DND-41 (cell line): ENCODE measurements around the gene ANKRD12.

Experiments
- ATAC-seq: fragments of 200-7000 bp; cut with Tn5 transposase; 3 replicates; pipeline ENCODE4 v1.9.1; 2021; ENCODE audit warnings: low read depth; ENCODE audit not compliant: insufficient read depth
- DNase-seq: peaks from one replicate; pipeline ENCODE4 v3.0.0-alpha.2; 2020
- H2AFZ ChIP-seq: 2 replicates; pipeline ENCODE4 v1.6.0; 2012; ENCODE audit warnings: low read depth, low read length
- H3K27ac ChIP-seq: 2 replicates; pipeline ENCODE4 v1.5.1; 2012; ENCODE audit warnings: low read length, inconsistent platforms
- H3K27me3 ChIP-seq: fragments of 200-600 bp; sonication (generic); 2 replicates; pipeline ENCODE4 v1.6.0; 2012; ENCODE audit warnings: low read length, mild to moderate bottlenecking, inconsistent platforms; ENCODE audit not compliant: insufficient read depth, poor library complexity
- H3K36me3 ChIP-seq: 2 replicates; pipeline ENCODE4 v1.5.1; 2012; ENCODE audit warnings: low read length, inconsistent platforms; ENCODE audit not compliant: insufficient read depth
- H3K4me1 ChIP-seq: 2 replicates; pipeline ENCODE4 v1.5.1; 2012; ENCODE audit warnings: mild to moderate bottlenecking, low read length; ENCODE audit not compliant: insufficient read depth
- H3K4me2 ChIP-seq: 2 replicates; pipeline ENCODE4 v1.6.0; 2012; ENCODE audit warnings: mild to moderate bottlenecking, moderate library complexity, low read length, inconsistent platforms; ENCODE audit not compliant: insufficient read depth
- H3K4me3 ChIP-seq, 2 experiments: fragments of 200-600 bp in 1 of 2; shearing (Covaris generic) in 1 of 2; 2 replicates each; pipeline ENCODE4 v1.5.1; 2012 to 2016; ENCODE audit warnings: inconsistent platforms in 2 of 2, low read length in 2 of 2, mild to moderate bottlenecking in 2 of 2, low read depth in 1 of 2, moderate library complexity in 1 of 2
- H3K79me2 ChIP-seq: 2 replicates; pipeline ENCODE4 v1.6.0; 2012; ENCODE audit warnings: low read length, inconsistent platforms; ENCODE audit not compliant: insufficient read depth
- H3K9ac ChIP-seq: 2 replicates; pipeline ENCODE4 v1.6.0; 2012; ENCODE audit warnings: low read depth, mild to moderate bottlenecking, inconsistent platforms, low read length, moderate library complexity
- H3K9me3 ChIP-seq: 2 replicates; pipeline ENCODE4 v1.5.1; 2012; ENCODE audit warnings: low read length, moderate library complexity, mild to moderate bottlenecking, inconsistent platforms; ENCODE audit not compliant: insufficient read depth, severe bottlenecking
- H4K20me1 ChIP-seq: 2 replicates; pipeline ENCODE4 v1.6.0; 2012; ENCODE audit warnings: low read length; ENCODE audit not compliant: insufficient read depth
- CTCF ChIP-seq: IDR thresholded peaks from 2 replicates; pipeline ENCODE4 v1.5.1; 2012; ENCODE audit warnings: borderline replicate concordance, low read length, moderate library complexity, mild to moderate bottlenecking; ENCODE audit not compliant: poor library complexity, severe bottlenecking; ENCODE audit errors: extremely low read depth
- EZH2 ChIP-seq: IDR thresholded peaks from 3 replicates; pipeline ENCODE4 v1.6.1; 2012; ENCODE audit warnings: borderline replicate concordance, low read depth, mild to moderate bottlenecking, moderate library complexity, low read length, inconsistent platforms; ENCODE audit not compliant: severe bottlenecking

The ANKRD12 gene

DNA sequence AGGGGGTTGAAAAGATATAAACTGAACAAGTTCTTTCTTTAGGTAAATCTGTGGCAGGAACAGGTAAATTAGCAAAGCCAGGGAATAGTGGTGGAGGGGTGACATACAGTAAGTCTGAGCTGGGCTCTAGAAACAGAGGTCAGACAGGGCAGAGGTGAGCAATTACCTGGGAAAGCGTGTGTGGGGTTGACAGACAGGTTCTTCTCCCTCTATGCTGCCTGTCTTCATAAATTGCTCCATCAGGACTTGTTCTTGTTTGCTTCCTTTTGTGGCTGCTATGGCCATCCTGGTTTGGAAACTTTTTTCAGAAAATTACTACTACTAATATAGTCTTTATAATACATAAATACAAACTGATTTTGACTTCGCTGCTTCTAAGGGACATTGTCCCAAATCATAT, 3.4 kb upstream of the ANKRD12 start:
- H2AFZ ChIP-seq, result no peak overlapping the region
- no peak overlapping the region for H3K4me2 ChIP-seq
- no peaks in the 10 kb centered on the region for H3K9me3 ChIP-seq
- peaks cover 22% of the 10 kb centered on the region for H3K4me1 ChIP-seq
- H3K79me2 ChIP-seq, result peaks cover 34% of the 10 kb centered on the region
- peaks cover 57% of the 10 kb centered on the region for H3K36me3 ChIP-seq
- H3K4me3 ChIP-seq, result no peak overlapping the region
- DNase-seq (no peak), ATAC-seq (no peak)
- H4K20me1 ChIP-seq, result peaks cover 7% of the 10 kb centered on the region; the same call in 1 of the 2 replicates
- H3K27ac ChIP-seq, result no peak overlapping the region
- TF ChIP-seq EZH2, result no peak
- TF ChIP-seq CTCF, result no peak
- no peak overlapping the region for H3K9ac ChIP-seq
- H3K27me3 ChIP-seq, result no peaks in the 10 kb centered on the region

DNA sequence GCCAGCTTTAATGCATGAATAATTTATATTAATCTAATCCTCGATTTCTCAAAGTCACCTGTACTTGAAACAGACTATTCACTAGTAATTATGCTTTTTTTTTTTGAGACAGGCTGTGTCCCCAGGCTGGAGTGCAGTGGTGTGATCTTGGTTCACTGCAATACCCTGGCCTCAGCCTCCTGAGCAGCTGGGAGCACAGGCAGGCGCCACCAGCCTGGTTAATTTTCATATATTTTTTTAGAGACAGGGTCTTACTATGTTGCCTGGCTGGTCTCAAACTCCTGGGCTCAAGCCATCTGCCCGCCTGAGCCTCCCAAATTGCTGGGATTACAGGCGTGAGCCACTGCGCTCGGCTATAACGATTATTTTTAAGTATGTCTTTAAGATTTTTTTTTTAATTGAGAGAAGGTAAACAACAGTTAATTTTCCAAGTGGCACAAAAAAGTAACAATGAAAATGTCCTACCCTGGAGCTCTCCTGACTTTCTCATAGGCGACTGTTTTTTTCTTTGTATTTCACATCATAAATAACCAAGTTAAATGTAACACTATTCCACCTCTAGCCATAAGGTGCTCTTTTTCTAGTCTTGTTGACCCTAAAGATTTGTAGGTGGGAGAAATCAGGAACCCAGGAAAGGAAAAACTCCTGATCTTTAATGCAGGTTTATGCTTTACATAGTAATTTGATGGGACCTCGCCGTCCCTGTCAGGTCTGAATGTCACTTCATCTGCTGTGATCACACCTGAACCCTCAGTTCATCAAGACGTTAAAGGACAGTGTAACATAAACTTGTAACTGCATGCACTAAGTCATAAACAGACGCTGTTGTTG, 1.3 kb upstream of the ANKRD12 start:
- peaks cover 38% of the 10 kb centered on the region for H3K36me3 ChIP-seq
- DNase-seq, result no peak
- no peaks in the 10 kb centered on the region for H3K9me3 ChIP-seq
- peak overlapping the region; percentile 56 to 62; a peak in 3 of 4 replicates for H3K4me3 ChIP-seq
- peaks cover 47% of the 10 kb centered on the region for H3K79me2 ChIP-seq
- peak overlapping the region; percentile 82 for H3K4me2 ChIP-seq
- peak overlapping the region; percentile 94 for H3K27ac ChIP-seq
- no peak for TF ChIP-seq EZH2
- no peak for TF ChIP-seq CTCF
- ATAC-seq, result no peak
- H4K20me1 ChIP-seq, result peaks cover 10% of the 10 kb centered on the region; the same call in 1 of the 2 replicates
- peak overlapping the region; percentile 80 for H3K9ac ChIP-seq
- peak overlapping the region; percentile 95 for H2AFZ ChIP-seq
- H3K27me3 ChIP-seq, result no peaks in the 10 kb centered on the region
- H3K4me1 ChIP-seq, result peaks cover 43% of the 10 kb centered on the region

DNA sequence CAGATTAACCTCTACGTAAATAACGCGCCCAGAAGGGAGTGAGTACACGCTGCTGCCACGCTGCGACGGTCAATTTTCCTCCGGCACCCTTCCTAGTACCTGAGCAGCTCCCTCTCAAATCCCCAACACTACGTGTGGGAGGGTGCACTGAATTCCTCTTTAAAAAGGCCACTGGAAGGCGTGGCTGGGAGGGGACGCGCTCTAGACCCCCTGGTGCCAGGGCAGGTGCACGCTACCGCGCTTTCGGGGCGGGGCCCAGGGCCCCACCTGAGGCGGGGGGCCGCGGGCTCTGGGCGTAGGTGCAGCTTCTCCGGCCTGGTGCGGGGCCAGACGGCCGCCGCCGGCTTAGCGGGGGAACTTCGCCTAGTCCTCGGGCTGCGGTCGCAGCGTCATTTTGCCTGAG, 668 bp upstream of the ANKRD12 start:
- Histone ChIP-seq H3K27ac (peak overlapping the region; percentile 94), H3K36me3 (peaks cover 31% of the 10 kb centered on the region), H3K9ac (peak overlapping the region; percentile 80), H3K4me2 (peak overlapping the region; percentile 82), H2AFZ (peak overlapping the region; percentile 95), H3K4me3 (peak overlapping the region; percentile 56 to 62), H3K27me3 (no peaks in the 10 kb centered on the region), H3K4me1 (peaks cover 43% of the 10 kb centered on the region), H4K20me1 (peaks cover 11% of the 10 kb centered on the region; the same call in 1 of the 2 replicates), H3K79me2 (peaks cover 53% of the 10 kb centered on the region), H3K9me3 (no peaks in the 10 kb centered on the region)
- no peak for DNase-seq
- ATAC-seq, result no peak; the same call in 2 of the 3 replicates
- TF ChIP-seq EZH2 (no peak), CTCF (no peak)
